DOHH2 (cell line): ENCODE results near the gene FAM131A.

Source experiments
- H3F3A ChIP-seq: fragments of 200-600 bp; sonication (generic), shearing (Covaris generic); 2 replicates; pipeline ENCODE4 v1.6.0; 2016; ENCODE audit warnings: antibody characterized with exemption, mild to moderate bottlenecking; ENCODE audit not compliant: control insufficient read depth, insufficient read depth
- H3K27ac ChIP-seq: fragments of 200-600 bp; sonication (generic); 2 replicates; pipeline ENCODE4 v1.5.1; 2014; ENCODE audit warnings: low read depth, mild to moderate bottlenecking, low read length, moderate library complexity
- H3K27me3 ChIP-seq: fragments of 200-600 bp; sonication (generic); 2 replicates; pipeline ENCODE4 v1.6.1; 2014; ENCODE audit warnings: mild to moderate bottlenecking, low read length, mixed read lengths; ENCODE audit not compliant: control insufficient read depth
- H3K36me3 ChIP-seq: fragments of 200-600 bp; sonication (generic); 2 replicates; pipeline ENCODE4 v1.6.1; 2014; ENCODE audit warnings: mild to moderate bottlenecking, low read length, moderate library complexity, mixed read lengths; ENCODE audit not compliant: control insufficient read depth
- H3K4me1 ChIP-seq: fragments of 200-600 bp; sonication (generic); 2 replicates; pipeline ENCODE4 v1.6.1; 2014; ENCODE audit warnings: mild to moderate bottlenecking, low read length, mixed read lengths; ENCODE audit not compliant: control insufficient read depth
- H3K4me2 ChIP-seq: fragments of 200-600 bp; sonication (generic); 2 replicates; pipeline ENCODE4 v1.6.0; 2014; ENCODE audit warnings: mild to moderate bottlenecking, low read length, moderate library complexity
- H3K4me3 ChIP-seq: fragments of 200-600 bp; sonication (generic); 2 replicates; pipeline ENCODE4 v1.5.1; 2014; ENCODE audit warnings: mild to moderate bottlenecking, low read length, mixed read lengths
- H3K79me2 ChIP-seq: fragments of 200-600 bp; sonication (generic); 2 replicates; pipeline ENCODE4 v1.6.1; 2014; ENCODE audit warnings: mild to moderate bottlenecking, low read length, mixed read lengths; ENCODE audit not compliant: control insufficient read depth
- H3K9me2 ChIP-seq: fragments of 200-600 bp; sonication (generic); replicated peaks from 2 replicates; pipeline ENCODE4 v1.6.1; 2014; ENCODE audit warnings: mild to moderate bottlenecking, low read length, mixed read lengths; ENCODE audit not compliant: control insufficient read depth
- H3K9me3 ChIP-seq: fragments of 200-600 bp; sonication (generic); 2 replicates; pipeline ENCODE4 v1.6.1; 2014; ENCODE audit warnings: antibody characterized with exemption, low read length, mixed read lengths; ENCODE audit not compliant: control insufficient read depth, insufficient read depth
- H4K20me1 ChIP-seq: fragments of 200-600 bp; sonication (generic); 2 replicates; pipeline ENCODE4 v1.6.0; 2014; ENCODE audit warnings: low read depth, mild to moderate bottlenecking, antibody characterized with exemption, low read length, moderate library complexity; ENCODE audit not compliant: control insufficient read depth, insufficient read depth
- EZH2phosphoT487 ChIP-seq: fragments of 200-600 bp; sonication (generic); IDR thresholded peaks from 2 replicates; pipeline ENCODE4 v1.6.1; 2017; ENCODE audit warnings: borderline replicate concordance, mild to moderate bottlenecking, antibody characterized with exemption, low read length, moderate library complexity, mixed read lengths
- TF ChIP-seq, protein P1 (sequence below): fragments of 200-600 bp; sonication (generic); IDR thresholded peaks from one replicate; pipeline ENCODE4 v1.5.1; 2014; ENCODE audit warnings: antibody characterized with exemption, mild to moderate bottlenecking, low read depth, low read length; ENCODE audit not compliant: poor library complexity, severe bottlenecking

FAM131A gene

DNA sequence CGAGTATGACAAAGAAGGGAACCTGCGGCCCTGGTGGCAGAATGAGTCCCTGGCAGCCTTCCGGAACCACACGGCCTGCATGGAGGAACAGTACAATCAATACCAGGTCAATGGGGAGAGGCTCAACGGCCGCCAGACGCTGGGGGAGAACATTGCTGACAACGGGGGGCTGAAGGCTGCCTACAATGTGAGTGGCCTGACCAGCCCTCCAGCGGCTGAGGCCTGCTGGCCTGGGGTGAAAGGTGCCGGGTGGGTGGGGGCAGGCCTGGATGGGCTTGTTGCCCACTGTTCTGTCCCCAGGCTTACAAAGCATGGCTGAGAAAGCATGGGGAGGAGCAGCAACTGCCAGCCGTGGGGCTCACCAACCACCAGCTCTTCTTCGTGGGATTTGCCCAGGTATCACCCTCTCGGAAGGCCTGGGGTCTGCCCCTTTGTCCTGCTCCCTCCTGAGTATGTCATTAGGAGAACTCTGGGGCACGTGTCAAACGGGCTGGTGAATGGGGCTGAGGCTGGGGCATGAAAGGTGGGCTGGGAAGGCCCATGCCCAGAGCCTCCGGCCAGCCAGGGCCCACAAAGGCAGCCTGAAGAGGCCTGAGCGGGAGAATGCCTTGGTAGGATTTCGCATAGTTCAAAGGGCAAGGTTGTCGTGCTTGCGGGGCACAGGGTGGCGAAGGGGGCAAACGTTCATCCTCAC is 46.2 kb upstream of the FAM131A start:
- TF ChIP-seq EZH2phosphoT487 = no peak
- TF ChIP-seq, protein P1, sequence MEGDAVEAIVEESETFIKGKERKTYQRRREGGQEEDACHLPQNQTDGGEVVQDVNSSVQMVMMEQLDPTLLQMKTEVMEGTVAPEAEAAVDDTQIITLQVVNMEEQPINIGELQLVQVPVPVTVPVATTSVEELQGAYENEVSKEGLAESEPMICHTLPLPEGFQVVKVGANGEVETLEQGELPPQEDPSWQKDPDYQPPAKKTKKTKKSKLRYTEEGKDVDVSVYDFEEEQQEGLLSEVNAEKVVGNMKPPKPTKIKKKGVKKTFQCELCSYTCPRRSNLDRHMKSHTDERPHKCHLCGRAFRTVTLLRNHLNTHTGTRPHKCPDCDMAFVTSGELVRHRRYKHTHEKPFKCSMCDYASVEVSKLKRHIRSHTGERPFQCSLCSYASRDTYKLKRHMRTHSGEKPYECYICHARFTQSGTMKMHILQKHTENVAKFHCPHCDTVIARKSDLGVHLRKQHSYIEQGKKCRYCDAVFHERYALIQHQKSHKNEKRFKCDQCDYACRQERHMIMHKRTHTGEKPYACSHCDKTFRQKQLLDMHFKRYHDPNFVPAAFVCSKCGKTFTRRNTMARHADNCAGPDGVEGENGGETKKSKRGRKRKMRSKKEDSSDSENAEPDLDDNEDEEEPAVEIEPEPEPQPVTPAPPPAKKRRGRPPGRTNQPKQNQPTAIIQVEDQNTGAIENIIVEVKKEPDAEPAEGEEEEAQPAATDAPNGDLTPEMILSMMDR = no peak
- no peak overlapping the region for H3K4me2 ChIP-seq

DNA sequence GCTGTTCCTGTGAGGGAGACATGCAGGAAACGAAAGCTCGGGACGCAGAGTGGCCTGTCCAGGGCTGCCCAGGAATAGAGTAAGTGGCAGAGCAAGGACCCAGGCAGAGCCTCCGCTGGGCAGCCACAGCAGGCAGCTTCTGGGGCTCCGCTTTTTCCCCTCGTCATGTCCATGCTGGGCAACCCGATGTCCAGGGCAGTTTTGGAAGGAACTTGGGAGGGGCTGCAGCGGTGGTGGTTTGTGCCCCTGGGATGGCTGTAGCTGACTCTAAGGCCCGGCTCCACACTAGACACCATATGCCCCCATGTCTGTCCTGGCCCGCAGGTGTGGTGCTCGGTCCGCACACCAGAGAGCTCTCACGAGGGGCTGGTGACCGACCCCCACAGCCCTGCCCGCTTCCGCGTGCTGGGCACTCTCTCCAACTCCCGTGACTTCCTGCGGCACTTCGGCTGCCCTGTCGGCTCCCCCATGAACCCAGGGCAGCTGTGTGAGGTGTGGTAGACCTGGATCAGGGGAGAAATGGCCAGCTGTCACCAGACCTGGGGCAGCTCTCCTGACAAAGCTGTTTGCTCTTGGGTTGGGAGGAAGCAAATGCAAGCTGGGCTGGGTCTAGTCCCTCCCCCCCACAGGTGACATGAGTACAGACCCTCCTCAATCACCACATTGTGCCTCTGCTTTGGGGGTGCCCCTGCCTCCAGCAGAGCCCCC is 45.5 kb upstream of the FAM131A start:
- no peak for TF ChIP-seq EZH2phosphoT487
- TF ChIP-seq, protein P1 = no peak
- no peaks in the 10 kb centered on the region for H3K9me3 ChIP-seq
- H3K36me3 ChIP-seq = no peaks in the 10 kb centered on the region
- no peaks in the 10 kb centered on the region for H3K79me2 ChIP-seq
- no peak overlapping the region for H3K4me2 ChIP-seq
- H3K9me2 ChIP-seq = no peaks in the 10 kb centered on the region
- H3K4me1 ChIP-seq = no peaks in the 10 kb centered on the region
- H4K20me1 ChIP-seq = no peaks in the 10 kb centered on the region
- H3K27ac ChIP-seq = no peak overlapping the region
- peaks cover 13% of the 10 kb centered on the region; the same call in 1 of the 2 replicates for H3K27me3 ChIP-seq
- 0 out of 2 replicates have a peak, but pooled peaks cover 3% of the 10 kb centered on the region for H3F3A ChIP-seq
- no peak overlapping the region for H3K4me3 ChIP-seq

More for the DNA sequence above, 46.2 kb upstream of the FAM131A start:
- no peak overlapping the region for H3K27ac ChIP-seq
- no peaks in the 10 kb centered on the region for H4K20me1 ChIP-seq
- no peaks in the 10 kb centered on the region for H3K9me3 ChIP-seq
- 0 out of 2 replicates have a peak, but pooled peaks cover 3% of the 10 kb centered on the region for H3F3A ChIP-seq
- H3K9me2 ChIP-seq = no peaks in the 10 kb centered on the region
- H3K4me3 ChIP-seq = no peak overlapping the region
- no peaks in the 10 kb centered on the region for H3K36me3 ChIP-seq
- peaks cover 13% of the 10 kb centered on the region; the same call in 1 of the 2 replicates for H3K27me3 ChIP-seq
- H3K4me1 ChIP-seq = no peaks in the 10 kb centered on the region
- no peaks in the 10 kb centered on the region for H3K79me2 ChIP-seq

DNA sequence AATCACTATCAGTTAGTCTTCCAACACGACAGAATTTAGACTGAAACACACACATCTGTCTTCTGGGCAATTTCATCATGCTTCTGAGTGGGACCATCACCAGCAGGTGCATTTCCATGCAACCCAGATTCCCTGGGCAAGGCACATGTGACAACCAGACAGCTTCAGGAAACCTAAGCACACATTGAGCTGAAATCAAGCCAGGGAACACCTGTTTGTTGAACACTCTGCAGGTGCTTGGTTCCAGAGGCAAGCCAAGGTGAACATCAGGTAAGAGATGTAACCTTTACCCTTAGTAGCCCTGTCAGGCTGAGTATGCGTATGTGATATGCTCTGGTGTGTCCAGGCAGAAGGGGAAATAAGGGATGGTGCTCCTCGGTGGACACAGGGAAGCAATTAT is 41.6 kb upstream of the FAM131A start:
- H3K27ac ChIP-seq = no peak overlapping the region
- peaks cover 3% of the 10 kb centered on the region; the same call in 1 of the 2 replicates for H3F3A ChIP-seq
- H3K9me2 ChIP-seq = no peaks in the 10 kb centered on the region
- peaks cover 16% of the 10 kb centered on the region for H3K36me3 ChIP-seq
- H3K9me3 ChIP-seq = no peaks in the 10 kb centered on the region
- H3K27me3 ChIP-seq = peaks cover 10% of the 10 kb centered on the region; the same call in 1 of the 2 replicates
- peaks cover 9% of the 10 kb centered on the region; the same call in 1 of the 2 replicates for H4K20me1 ChIP-seq
- peaks cover 18% of the 10 kb centered on the region for H3K79me2 ChIP-seq
- no peak overlapping the region for H3K4me2 ChIP-seq
- H3K4me3 ChIP-seq = no peak overlapping the region
- H3K4me1 ChIP-seq = peaks cover 16% of the 10 kb centered on the region
- TF ChIP-seq, protein P1 = no peak
- TF ChIP-seq EZH2phosphoT487 = no peak
